ENCODE data around the gene NRIP2.

The NRIP2 gene

DNA sequence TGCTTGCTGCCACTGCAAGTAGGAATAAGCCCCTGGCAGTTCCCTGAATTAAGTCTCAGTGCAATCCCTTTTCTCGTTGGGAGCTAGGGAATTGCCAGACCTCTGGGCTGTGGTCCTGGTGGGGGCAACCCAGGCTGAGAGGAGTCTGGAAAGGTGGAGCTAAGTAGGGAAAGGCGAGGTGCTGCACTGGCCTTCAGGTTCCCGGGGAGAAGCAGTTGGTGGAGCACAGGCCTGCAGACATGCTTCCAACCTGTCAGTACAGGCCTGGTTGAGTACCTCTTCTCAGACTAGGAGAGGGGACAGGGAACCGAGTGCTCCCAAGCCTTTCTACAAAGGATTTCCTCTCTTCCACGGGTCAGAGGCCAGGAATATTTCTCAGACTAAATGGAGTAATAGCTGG is 1.5 kb downstream of the NRIP2 start:
- no peak overlapping the region for H3K4me3 ChIP-seq (ENCODE audit: low read length)
- TF ChIP-seq CTCF (IDR thresholded peaks at IDR 0.05; ENCODE audit: insufficient read depth, low read depth, low read length, missing control alignments): no peak
- DNase-seq (ENCODE audit: low read depth): peak; percentile 58

- TF ChIP-seq CTCF (IDR thresholded peaks at IDR 0.05; ENCODE audit: insufficient read depth, low read depth, low read length, missing control alignments): no peak
- no peak for DNase-seq (ENCODE audit: low read depth)
- H3K4me3 ChIP-seq (ENCODE audit: low read length): no peak overlapping the region
These were observed 2.2 kb downstream of the NRIP2 start for GRCh38 chr12:2832550-2833127.

DNA sequence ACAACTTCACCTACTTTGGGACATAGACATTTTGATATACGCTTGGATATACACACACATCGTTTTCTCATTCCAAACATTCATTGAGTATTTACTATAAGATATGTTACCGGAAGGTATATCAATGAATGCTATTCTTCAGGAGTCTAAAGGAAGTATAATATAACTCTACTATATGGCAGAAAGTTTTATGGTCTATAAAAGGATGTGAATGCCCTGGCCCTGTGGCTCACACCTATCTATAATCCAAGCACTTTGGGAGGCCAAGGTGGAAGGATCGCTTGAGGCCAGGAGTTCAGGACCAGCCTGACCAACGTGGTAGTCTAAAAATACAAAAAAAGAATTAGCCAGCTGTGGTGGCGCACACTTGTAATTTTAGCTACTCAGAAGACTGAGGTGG is 5.6 kb downstream of the NRIP2 start:
- no peak overlapping the region for H3K4me3 ChIP-seq (ENCODE audit: low read length)
- no peak for TF ChIP-seq CTCF (IDR thresholded peaks at IDR 0.05; ENCODE audit: insufficient read depth, low read depth, low read length, missing control alignments)

DNA sequence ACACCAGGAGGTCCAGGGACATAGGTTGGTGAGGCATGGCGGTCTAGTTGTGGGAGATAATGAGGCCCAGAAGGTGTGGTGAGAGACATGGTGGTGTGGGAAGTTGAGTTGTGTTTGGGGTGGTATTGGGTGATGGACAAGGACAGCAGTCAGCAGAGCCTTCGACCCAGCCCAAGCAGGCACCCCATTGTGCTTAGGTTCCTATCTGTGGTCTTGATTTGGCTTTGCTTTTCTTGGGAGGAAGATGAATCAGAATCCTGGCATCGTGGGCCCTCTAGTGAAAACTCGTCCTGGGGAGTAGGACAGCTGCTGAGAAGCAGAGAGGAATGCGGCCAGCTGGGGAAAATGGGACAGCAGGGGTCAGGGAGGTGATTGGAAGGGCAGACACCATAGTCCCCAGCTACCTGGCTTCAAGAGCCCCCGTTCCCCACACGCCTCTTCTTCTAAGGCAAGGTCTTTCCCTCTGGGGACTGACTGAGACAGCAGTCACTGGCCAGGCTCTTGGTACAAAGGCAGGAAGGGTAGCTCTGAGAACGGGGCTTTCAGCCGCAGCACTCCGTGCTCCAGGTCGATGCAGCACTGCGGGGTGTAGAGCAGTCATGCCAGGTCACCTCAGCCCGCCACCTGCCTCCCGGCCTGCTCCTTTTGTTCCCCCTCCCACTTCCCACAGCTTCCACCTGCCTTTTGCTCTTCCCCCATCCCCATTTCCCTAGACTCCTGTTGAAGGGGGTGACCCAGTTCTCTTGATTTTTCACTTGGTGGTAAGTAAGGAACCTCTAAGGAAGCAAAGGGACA is 7.9 kb downstream of the NRIP2 start:
- no peak for DNase-seq (ENCODE audit: low read depth)
- no peak for TF ChIP-seq CTCF (IDR thresholded peaks at IDR 0.05; ENCODE audit: insufficient read depth, low read depth, low read length, missing control alignments)
- no peak overlapping the region for H3K4me3 ChIP-seq (ENCODE audit: low read length)

More for the DNA sequence above, 5.6 kb downstream of the NRIP2 start:
- no peak for DNase-seq (ENCODE audit: low read depth)

DNA sequence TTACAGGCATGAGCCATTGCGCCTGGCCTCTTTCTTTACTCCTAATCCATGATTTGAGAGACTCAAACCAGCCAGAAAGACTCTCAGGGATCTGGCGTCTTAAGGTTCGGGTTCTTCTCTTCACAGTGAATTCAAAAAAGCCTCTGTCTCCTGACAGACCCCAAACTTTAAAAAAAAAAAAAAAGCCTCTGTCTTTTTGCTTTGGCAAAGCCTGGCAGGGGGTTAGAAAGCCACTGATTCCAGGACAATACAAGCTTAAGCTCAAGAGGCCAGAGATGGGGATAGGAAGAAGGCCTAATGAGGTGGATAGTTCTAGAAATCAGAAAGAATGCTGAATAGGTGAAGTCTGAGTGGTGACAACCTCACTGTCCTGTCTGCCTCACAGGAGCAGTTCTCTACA is 8.8 kb downstream of the NRIP2 start:
- no peak for DNase-seq (ENCODE audit: low read depth)
- no peak overlapping the region for H3K4me3 ChIP-seq (ENCODE audit: low read length)
- no peak for TF ChIP-seq CTCF (IDR thresholded peaks at IDR 0.05; ENCODE audit: insufficient read depth, low read depth, low read length, missing control alignments)

- no peak overlapping the region for H3K4me3 ChIP-seq (ENCODE audit: low read length)
- no peak for TF ChIP-seq CTCF (IDR thresholded peaks at IDR 0.05; ENCODE audit: insufficient read depth, low read depth, low read length, missing control alignments)
- no peak for DNase-seq (ENCODE audit: low read depth)
These were observed 9.7 kb downstream of the NRIP2 start for GRCh38 chr12:2825132-2825531.

- no peak overlapping the region for H3K4me3 ChIP-seq (ENCODE audit: low read length)
- TF ChIP-seq CTCF (IDR thresholded peaks at IDR 0.05; ENCODE audit: insufficient read depth, low read depth, low read length, missing control alignments): no peak
- DNase-seq (ENCODE audit: low read depth): no peak
These were observed 10.3 kb downstream of the NRIP2 start for GRCh38 chr12:2824541-2824940.

Measured in epithelial cell of esophagus (primary cell).